ENCODE data around the gene LCNL1.

The LCNL1 gene

GRCh38 chr9:136982232-136983051 lies at the start of gene LCNL1:
TSS of gene LCNL1 (plus strand) at chr9:136982993. CDS start at chr9:136983587, 594 bp downstream.
- DNase-seq (no peak), ATAC-seq (replicated peaks) (no peak)
- Mint-ChIP-seq H3K27ac (no peak within 1 kb of the TSS), H3K27me3 (peaks cover 37 to 80% of the 10 kb centered on the region in 2 donors), H3K4me1 (peaks cover 0 to 4% of the 10 kb centered on the region in 2 donors), H3K36me3 (peaks cover 0 to 4% of the 10 kb centered on the region in 2 donors), H3K4me3 (no peak within 1 kb of the TSS), H3K9me3 (no peaks in the 10 kb centered on the region)

GRCh38 chr9:136934277-136934676 lies 48.5 kb upstream of the LCNL1 start:
- no peak for DNase-seq
- Mint-ChIP-seq H3K36me3 (peaks cover 44 to 70% of the 10 kb centered on the region in 2 donors), H3K4me3 (no peak overlapping the region), H3K27me3 (no peaks in the 10 kb centered on the region), H3K27ac (no peak overlapping the region), H3K4me1 (peaks cover 24 to 30% of the 10 kb centered on the region in 2 donors), H3K9me3 (no peaks in the 10 kb centered on the region)
- ATAC-seq (replicated peaks) = no peak

GRCh38 chr9:136935651-136936050 lies 47.1 kb upstream of the LCNL1 start:
- no peaks in the 10 kb centered on the region for H3K9me3 Mint-ChIP-seq
- H3K27me3 Mint-ChIP-seq = no peaks in the 10 kb centered on the region
- peaks cover 45 to 66% of the 10 kb centered on the region in 2 donors for H3K36me3 Mint-ChIP-seq
- ATAC-seq (replicated peaks) (no peak), DNase-seq (no peak)
- H3K27ac Mint-ChIP-seq = no peak overlapping the region
- no peak overlapping the region for H3K4me3 Mint-ChIP-seq
- peaks cover 21 to 30% of the 10 kb centered on the region in 2 donors for H3K4me1 Mint-ChIP-seq

- ATAC-seq (replicated peaks) = no peak
- no peak for DNase-seq
- peaks cover 47 to 65% of the 10 kb centered on the region in 2 donors for H3K36me3 Mint-ChIP-seq
Observed at GRCh38 chr9:136936645-136937170, 46.1 kb upstream of the LCNL1 start.

GRCh38 chr9:136937186-136938001 lies 45.4 kb upstream of the LCNL1 start:
- H3K36me3 Mint-ChIP-seq = peaks cover 47 to 66% of the 10 kb centered on the region in 2 donors
- H3K27me3 Mint-ChIP-seq = no peaks in the 10 kb centered on the region
- H3K4me3 Mint-ChIP-seq = no peak overlapping the region
- no peak overlapping the region for H3K27ac Mint-ChIP-seq
- DNase-seq (no peak), ATAC-seq (replicated peaks) (no peak)
- no peaks in the 10 kb centered on the region for H3K9me3 Mint-ChIP-seq
- H3K4me1 Mint-ChIP-seq = peaks cover 15 to 16% of the 10 kb centered on the region in 2 donors

More at GRCh38 chr9:136936645-136937170, 46.1 kb upstream of the LCNL1 start:
- Mint-ChIP-seq H3K27ac (no peak overlapping the region), H3K4me3 (no peak overlapping the region), H3K27me3 (no peaks in the 10 kb centered on the region), H3K9me3 (no peaks in the 10 kb centered on the region), H3K4me1 (peaks cover 20 to 21% of the 10 kb centered on the region in 2 donors)

- Mint-ChIP-seq H3K27me3 (no peaks in the 10 kb centered on the region), H3K36me3 (peaks cover 38 to 57% of the 10 kb centered on the region in 2 donors), H3K4me3 (no peak overlapping the region), H3K4me1 (peaks cover 7 to 10% of the 10 kb centered on the region in 2 donors), H3K27ac (no peak overlapping the region), H3K9me3 (no peaks in the 10 kb centered on the region)
- ATAC-seq (replicated peaks) (no peak), DNase-seq (no peak)
Observed at GRCh38 chr9:136939431-136939995, 43.3 kb upstream of the LCNL1 start.

- peaks cover 36 to 54% of the 10 kb centered on the region in 2 donors for H3K36me3 Mint-ChIP-seq
- no peak overlapping the region for H3K4me3 Mint-ChIP-seq
- peaks cover 12 to 13% of the 10 kb centered on the region in 2 donors for H3K4me1 Mint-ChIP-seq
- ATAC-seq (replicated peaks) (no peak), DNase-seq (no peak)
- H3K9me3 Mint-ChIP-seq = no peaks in the 10 kb centered on the region
- H3K27ac Mint-ChIP-seq = no peak overlapping the region
- H3K27me3 Mint-ChIP-seq = no peaks in the 10 kb centered on the region
Observed at GRCh38 chr9:136939996-136940525, 42.7 kb upstream of the LCNL1 start.

- Mint-ChIP-seq H3K36me3 (peaks cover 36 to 51% of the 10 kb centered on the region in 2 donors), H3K27ac (no peak overlapping the region), H3K4me3 (no peak overlapping the region), H3K9me3 (no peaks in the 10 kb centered on the region), H3K4me1 (peaks cover 12 to 13% of the 10 kb centered on the region in 2 donors), H3K27me3 (no peaks in the 10 kb centered on the region)
- ATAC-seq (replicated peaks) (no peak), DNase-seq (no peak)
Observed at GRCh38 chr9:136940526-136941230, 42.1 kb upstream of the LCNL1 start.

- peaks cover 12 to 13% of the 10 kb centered on the region in 2 donors for H3K4me1 Mint-ChIP-seq
- peak overlapping the region; percentile 56 for H3K27ac Mint-ChIP-seq
- no peaks in the 10 kb centered on the region for H3K27me3 Mint-ChIP-seq
- ATAC-seq (replicated peaks) (no peak), DNase-seq (no peak)
- H3K36me3 Mint-ChIP-seq = peaks cover 33 to 47% of the 10 kb centered on the region in 2 donors
- no peak overlapping the region for H3K4me3 Mint-ChIP-seq
- H3K9me3 Mint-ChIP-seq = no peaks in the 10 kb centered on the region
Observed at GRCh38 chr9:136941231-136942111, 41.3 kb upstream of the LCNL1 start.

- H3K9me3 Mint-ChIP-seq = no peaks in the 10 kb centered on the region
Observed at GRCh38 chr9:136942112-136942880, 40.5 kb upstream of the LCNL1 start.

GRCh38 chr9:136942881-136943230 lies 39.9 kb upstream of the LCNL1 start:
- no peak overlapping the region for H3K27ac Mint-ChIP-seq
- H3K4me3 Mint-ChIP-seq = peak overlapping the region; percentile 32 to 81
- H3K9me3 Mint-ChIP-seq = no peaks in the 10 kb centered on the region
- DNase-seq = no peak
- no peak for ATAC-seq (replicated peaks)
- peaks cover 13 to 22% of the 10 kb centered on the region in 2 donors for H3K4me1 Mint-ChIP-seq
- peaks cover 26 to 36% of the 10 kb centered on the region in 2 donors for H3K36me3 Mint-ChIP-seq
- H3K27me3 Mint-ChIP-seq = no peaks in the 10 kb centered on the region

More at GRCh38 chr9:136942112-136942880, 40.5 kb upstream of the LCNL1 start:
- ATAC-seq (replicated peaks) = no peak
- Mint-ChIP-seq H3K27me3 (no peaks in the 10 kb centered on the region), H3K36me3 (peaks cover 28 to 41% of the 10 kb centered on the region in 2 donors), H3K27ac (no peak overlapping the region), H3K4me3 (peak overlapping the region; percentile 32 to 81), H3K4me1 (peaks cover 14 to 17% of the 10 kb centered on the region in 2 donors)
- DNase-seq = no peak
